ENCODE measurements around the gene PAX5.

Gene PAX5

DNA sequence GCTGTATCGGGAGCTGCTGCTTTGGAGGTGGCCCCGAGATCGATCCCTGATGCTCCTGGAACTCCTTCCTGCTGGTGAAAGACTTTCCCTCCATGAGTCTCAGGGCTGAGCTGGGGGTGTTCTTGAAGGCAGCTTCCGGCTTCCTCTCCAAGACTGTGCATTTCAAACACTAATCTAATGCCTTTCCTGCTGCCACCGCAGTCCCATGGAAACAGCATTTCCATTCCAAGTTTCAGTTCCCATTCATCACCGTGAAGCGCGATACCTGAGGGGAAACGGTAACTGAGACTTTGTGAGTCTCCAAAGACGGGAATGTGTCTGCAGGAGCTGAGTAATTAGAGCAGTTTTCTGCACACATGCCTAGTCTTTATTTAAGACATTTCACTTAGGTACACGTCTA, 230.1 kb downstream of the PAX5 start:
- no peak for DNase-seq (ENCODE audit: low read depth)

DNA sequence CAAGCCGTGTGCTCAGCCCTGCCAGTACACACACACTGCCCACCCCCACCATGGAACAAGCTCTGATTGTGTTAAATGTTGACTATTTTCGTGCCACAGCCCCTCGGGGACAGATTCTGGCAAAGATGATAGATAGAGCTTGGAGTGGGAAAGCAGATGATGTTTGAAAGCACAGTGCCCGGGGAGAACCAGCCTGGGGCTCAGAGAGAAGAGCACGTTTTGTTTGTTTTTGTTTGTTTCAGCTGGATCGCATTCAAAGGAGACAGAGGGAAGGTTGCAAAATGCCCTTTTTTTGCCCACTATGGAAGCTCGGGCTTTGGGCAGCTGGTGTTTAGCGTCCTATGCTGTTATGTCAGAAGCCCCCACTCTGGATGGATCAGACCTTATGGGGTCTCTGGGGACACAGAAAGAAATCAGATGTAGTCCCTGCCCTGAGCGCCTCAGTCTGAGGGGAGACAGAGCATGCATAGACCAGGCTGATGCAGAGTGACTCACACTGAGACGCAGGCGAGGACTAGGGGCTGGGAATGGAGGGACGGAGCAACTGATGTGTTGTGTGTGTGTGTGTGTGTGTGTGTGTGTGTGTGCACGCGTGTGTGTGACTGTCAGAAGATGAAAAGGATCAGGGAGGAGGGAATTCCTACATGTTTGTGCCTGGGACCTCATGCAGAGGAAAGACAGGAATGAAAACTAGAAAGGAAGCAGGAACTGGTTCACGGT, 231.7 kb downstream of the PAX5 start:
- no peak for DNase-seq (ENCODE audit: low read depth)

DNA sequence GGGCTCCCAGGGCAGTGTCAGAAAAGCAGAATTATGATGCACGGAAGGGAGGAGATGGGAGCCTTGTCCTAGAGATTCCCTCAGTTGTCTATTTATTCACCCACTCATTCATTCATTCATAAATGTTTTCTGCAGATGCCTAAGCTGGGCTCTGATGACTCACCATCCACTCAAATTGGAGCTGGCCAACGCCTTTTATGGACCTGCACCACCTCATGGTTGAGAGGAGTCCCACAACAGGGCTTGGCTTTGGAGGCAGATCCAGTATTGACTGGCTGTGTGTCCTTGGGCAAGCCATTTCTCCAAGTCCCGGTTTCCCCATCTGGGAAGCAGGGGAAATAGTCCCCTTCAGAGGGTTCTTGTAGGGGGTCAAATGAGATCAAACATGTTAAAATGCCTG, 233.6 kb downstream of the PAX5 start:
- DNase-seq (ENCODE audit: low read depth), result no peak

DNA sequence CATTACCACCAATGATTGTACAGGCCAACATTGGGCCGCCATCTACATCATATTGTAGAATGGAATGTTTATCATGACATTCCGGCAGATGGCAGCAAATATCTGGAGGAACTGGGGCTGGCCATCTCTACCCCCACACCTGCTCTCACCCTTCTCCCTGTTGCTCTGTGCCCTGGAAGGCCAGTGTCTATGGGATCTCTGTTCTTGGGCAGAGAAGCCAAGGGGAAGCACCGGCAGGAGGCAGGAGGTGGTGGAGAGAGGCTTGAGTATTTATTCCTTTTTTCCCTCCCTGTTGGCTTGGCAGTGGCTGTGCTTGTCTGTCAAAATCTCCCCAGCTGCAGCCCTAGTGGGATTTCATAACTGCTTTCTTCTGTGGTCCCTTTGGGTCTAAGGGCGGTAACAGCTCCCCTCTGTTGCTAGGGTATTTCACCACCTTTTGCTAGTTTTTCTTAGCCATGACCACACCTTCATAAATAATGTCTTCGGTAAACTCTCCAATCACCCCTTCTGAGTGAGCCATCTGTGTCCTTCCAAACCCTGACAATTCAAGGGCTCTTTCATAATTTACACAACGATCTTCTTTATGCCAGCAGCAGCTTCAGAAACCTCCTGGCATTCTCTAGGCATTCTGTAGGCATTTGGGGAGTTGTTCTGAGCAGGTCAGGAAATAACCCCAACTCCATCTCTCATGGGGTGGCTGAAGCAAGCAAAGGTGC, 235.6 kb downstream of the PAX5 start:
- no peak for DNase-seq (ENCODE audit: low read depth)

DNA sequence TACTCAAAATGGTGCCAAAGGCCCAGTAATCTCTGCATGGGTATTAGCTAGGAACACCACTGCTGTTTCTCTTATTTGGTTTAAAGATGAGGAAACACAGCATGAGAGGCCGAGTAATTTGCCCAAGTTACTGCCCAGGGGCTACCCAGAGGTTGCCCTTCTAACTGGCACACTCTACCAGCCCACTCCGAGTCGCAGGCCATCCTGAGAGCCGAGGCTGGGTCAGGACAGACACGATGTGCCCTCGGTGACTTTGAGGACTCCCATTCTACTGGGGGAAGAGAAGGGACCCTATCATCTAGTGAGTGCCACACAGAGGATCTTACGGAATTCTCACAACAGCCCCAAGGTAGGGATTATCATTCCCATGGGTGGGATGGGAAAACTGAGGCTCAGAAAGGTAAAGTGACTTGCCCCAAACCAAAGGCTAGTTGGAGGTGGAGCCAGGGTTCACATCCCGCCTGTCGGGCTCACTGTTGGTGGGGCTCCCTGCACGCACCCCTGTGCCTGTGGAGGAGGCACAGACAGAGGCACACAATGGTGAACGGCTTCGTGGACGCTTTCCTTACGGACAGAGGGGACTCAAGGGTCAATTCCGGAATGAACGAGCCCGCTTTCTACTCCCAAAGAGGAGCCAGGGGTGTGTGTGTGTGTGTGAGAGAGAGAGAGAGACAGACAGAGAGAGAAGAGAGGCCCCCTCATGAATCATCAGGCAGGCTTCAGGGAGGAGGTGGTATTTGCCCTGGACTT, 236.4 kb downstream of the PAX5 start:
- no peak for DNase-seq (ENCODE audit: low read depth)

DNA sequence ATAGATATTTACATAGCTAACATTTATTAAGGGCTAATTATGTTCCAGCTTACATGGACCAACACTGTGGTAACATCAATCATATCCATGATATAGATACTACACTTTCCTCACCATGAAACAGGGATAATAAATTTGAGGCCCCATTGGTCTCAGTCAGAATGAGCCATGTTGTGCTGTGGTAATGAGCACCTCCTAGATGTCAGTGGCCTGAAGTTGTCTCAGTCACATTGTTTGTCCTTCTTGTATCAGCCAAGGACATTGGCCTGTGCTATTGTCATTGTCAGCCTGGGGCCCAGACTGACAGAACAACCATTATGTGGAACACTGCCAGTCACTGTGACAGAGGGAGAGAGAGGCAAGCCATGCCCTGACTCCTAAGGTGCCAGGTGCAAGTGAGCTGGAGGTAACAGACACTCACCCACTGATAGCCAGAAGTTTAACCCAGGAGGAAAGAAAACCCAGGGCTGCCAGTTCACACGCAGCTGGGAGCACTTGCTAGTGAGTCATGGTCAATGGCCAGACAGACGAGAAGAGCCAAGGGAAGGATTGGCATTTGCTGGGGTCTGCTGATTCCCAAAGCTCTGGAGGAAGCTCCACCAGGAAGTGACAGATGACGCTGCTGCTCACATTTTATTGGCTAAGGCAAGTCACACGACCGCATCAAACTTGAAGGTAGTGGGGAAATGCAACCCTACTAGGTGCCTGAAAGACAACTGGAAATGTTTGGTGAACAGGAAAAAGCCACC, 237.2 kb downstream of the PAX5 start:
- DNase-seq (ENCODE audit: low read depth), result no peak

DNA sequence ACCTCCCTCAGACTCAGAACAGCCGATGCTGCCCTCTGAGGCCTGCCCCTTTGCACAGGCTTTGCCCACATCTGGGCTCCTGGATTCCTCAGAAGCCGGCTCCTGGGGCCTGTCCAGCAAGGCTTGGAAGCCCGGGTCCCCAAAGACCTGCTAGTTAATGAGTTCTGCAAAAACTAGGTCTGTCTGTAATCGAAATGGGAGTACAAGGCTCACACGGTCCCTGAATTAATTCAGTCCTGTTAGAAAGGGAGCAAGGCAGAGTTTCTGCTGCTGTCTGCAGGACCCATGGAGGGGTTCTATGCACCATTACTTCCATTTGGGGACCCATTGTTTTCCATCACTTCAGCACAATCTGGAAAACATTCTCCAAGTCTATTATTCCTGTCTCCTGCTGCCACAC, 239.6 kb downstream of the PAX5 start:
- no peak for DNase-seq (ENCODE audit: low read depth)

DNA sequence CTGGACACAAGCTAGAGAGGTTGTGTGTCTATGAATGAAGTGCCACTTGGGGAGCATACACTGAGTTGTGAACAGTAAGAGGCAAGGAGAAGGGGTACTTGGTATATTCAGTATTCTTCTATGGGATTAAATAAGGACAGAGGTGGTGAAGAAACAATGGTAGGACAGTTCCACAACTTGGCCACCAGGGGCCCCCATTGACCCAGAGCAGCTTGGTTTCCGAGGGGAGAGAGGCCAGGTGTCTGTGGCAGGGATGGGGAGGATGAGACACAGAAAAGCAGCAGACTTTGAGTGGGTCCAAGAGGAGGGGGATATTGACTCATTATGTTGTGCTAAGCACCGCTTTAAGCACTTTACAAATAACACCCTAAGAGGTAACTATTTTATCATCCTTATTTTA, 240.8 kb downstream of the PAX5 start:
- no peak for DNase-seq (ENCODE audit: low read depth)

DNA sequence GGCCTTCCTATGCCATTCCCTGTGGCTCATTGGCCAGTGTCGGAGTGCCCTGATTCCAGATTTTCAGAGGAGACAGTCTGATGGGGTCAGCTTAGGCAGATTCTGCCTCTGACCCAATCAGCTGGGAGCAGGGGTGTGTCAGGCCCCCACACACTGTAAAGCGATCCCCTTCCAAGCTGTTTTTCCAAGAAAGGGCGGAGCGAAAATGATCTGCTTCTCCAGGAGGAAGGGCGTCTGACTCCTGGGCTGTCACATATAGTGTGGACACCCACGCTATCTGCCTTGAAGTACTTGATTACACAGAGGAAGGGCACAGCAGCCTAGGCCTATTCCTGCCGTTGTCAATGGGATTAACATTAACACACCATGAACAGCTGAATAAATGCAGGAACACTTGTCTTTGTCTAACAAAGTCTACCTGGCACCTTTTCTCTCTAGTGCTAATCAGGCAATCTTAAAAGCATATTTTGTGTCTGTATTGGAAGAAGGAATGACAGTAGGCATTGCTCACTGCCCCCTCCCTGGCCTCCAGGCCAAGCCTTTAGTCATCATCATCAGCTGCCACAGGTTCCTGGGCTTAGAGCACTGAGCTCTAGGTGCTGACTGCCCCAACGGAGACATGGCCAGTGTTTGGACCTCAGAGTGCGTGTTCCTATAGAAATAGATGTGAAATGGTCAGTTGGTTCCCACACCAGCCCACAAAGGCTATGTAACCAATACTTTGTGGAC, 242.7 kb downstream of the PAX5 start:
- DNase-seq (ENCODE audit: low read depth), result no peak

DNA sequence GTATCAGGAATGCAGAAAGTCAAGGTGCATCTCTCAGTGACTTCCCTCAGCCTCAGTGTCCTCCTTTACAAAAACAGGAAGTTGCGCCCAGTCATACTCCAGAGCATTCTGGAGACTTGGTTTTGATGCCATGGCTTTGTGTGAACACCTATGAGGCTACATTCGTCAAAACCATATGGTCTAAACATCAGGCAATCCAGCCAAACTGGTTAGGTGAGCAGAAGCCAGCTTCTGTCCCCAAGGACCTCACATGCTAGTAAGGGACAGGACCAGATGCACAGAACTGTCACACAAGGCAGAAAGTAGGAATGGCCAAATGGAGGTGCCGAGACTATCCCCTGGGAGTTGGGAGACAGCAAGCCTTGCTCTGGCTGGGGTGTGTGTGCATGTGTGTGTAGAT, 244.2 kb downstream of the PAX5 start:
- DNase-seq (ENCODE audit: low read depth), result no peak

DNA sequence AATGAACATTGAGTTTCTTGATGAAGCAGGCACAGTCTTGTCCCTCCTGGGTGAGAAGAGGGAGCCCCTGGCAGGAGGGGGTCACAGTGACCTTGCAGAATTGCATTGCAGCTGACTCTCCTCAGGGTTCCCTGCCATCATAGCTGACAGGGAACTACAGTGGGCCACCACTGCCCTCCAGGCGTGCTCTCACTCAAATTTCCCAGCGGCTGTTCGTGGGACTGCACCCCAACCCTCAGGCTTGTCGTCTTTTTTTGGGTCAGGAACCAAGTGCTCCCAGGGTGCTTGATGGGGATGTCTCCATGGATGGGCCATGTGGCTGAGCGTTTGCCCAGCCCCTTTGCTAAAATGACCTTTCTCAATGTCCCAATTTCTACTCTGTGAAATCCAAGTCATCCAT, 245.5 kb downstream of the PAX5 start:
- DNase-seq (ENCODE audit: low read depth), result no peak

DNA sequence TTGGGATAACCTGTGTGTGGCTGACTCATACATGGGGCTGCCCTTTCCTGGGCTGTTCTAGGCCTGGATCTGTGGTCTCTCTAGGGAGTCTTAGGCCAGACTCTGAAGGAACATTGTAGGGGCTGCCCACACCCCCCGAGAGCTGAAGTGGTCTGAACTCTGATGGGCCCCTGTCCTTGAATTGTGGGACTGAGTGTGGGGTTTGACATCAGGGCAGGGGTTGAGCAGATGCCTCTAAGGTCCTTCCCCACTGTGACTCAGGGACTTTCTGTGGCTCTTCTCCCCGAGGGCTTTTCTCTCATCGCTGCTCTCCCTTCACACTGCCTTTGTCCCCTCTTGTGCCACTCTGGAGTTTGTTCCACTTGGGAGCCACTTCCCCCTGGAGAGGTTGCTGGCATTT, 246.4 kb downstream of the PAX5 start:
- no peak for DNase-seq (ENCODE audit: low read depth)

Data from HS-27A (cell line).